Measurements from ENCODE around the gene CDT1. TPM values are rescaled to one million over a fixed set of nuclear protein-coding genes. Genes with fewer than 3 reads are reported as not detected.

The CDT1 gene
- total RNA-seq, 1 donor from 2014 or later, result 10.8 TPM

GRCh38 chr16:88792078-88792550 lies 11.5 kb upstream of the CDT1 start:
- H3K4me3 ChIP-seq, result no peak overlapping the region
- no peaks in the 10 kb centered on the region for H3K36me3 ChIP-seq
- H3K9me3 ChIP-seq, result no peaks in the 10 kb centered on the region
- H3K27me3 ChIP-seq, result no peaks in the 10 kb centered on the region
- no peak for DNase-seq (ENCODE audit: extremely low spot score in 2 of 2)
- H3K27ac ChIP-seq, result no peak overlapping the region
- intact Hi-C loops (cut with DNase I), result no loop called here
- TF ChIP-seq POLR2AphosphoS5 (IDR thresholded peaks at IDR 0.05; ENCODE audit: insufficient read depth in 1 of 2, low read depth in 1 of 2) (no peak), CTCF (IDR thresholded peaks at IDR 0.05) (no peak), POLR2A (IDR thresholded peaks at IDR 0.05) (no peak)
- H3K4me1 ChIP-seq, result no peaks in the 10 kb centered on the region

- no peak for DNase-seq (ENCODE audit: extremely low spot score in 2 of 2)
- Histone ChIP-seq H3K4me3 (no peak overlapping the region), H3K36me3 (no peaks in the 10 kb centered on the region), H3K27me3 (no peaks in the 10 kb centered on the region), H3K27ac (no peak overlapping the region), H3K4me1 (no peaks in the 10 kb centered on the region), H3K9me3 (no peaks in the 10 kb centered on the region)
- no peak for TF ChIP-seq POLR2AphosphoS5 (IDR thresholded peaks at IDR 0.05; ENCODE audit: insufficient read depth in 1 of 2, low read depth in 1 of 2)
- no peak for TF ChIP-seq POLR2A (IDR thresholded peaks at IDR 0.05)
- TF ChIP-seq CTCF (IDR thresholded peaks at IDR 0.05), result no peak
- intact Hi-C loops (cut with DNase I), result no loop called here
Measured at GRCh38 chr16:88792668-88793250, 10.8 kb upstream of the CDT1 start.

- Histone ChIP-seq H3K27me3 (no peaks in the 10 kb centered on the region), H3K9me3 (no peaks in the 10 kb centered on the region), H3K36me3 (no peaks in the 10 kb centered on the region), H3K4me1 (no peaks in the 10 kb centered on the region), H3K4me3 (no peak overlapping the region), H3K27ac (no peak overlapping the region)
- TF ChIP-seq POLR2A (IDR thresholded peaks at IDR 0.05) (no peak), POLR2AphosphoS5 (IDR thresholded peaks at IDR 0.05; ENCODE audit: insufficient read depth in 1 of 2, low read depth in 1 of 2) (no peak), CTCF (IDR thresholded peaks at IDR 0.05) (no peak)
- no peak for DNase-seq (ENCODE audit: extremely low spot score in 2 of 2)
- intact Hi-C loops (cut with DNase I), result no loop called here
Measured at GRCh38 chr16:88793251-88793954, 10.2 kb upstream of the CDT1 start.

- intact Hi-C loops (cut with DNase I), result no loop called here
- no peaks in the 10 kb centered on the region for H3K4me1 ChIP-seq
- no peak for DNase-seq (ENCODE audit: extremely low spot score in 2 of 2)
- no peaks in the 10 kb centered on the region for H3K36me3 ChIP-seq
- no peak for TF ChIP-seq CTCF (IDR thresholded peaks at IDR 0.05)
- TF ChIP-seq POLR2A (IDR thresholded peaks at IDR 0.05), result no peak
- TF ChIP-seq POLR2AphosphoS5 (IDR thresholded peaks at IDR 0.05; ENCODE audit: insufficient read depth in 1 of 2, low read depth in 1 of 2), result no peak
- no peak overlapping the region for H3K27ac ChIP-seq
- H3K27me3 ChIP-seq, result no peaks in the 10 kb centered on the region
- no peak overlapping the region for H3K4me3 ChIP-seq
- H3K9me3 ChIP-seq, result no peaks in the 10 kb centered on the region
Measured at GRCh38 chr16:88796278-88796677, 7.3 kb upstream of the CDT1 start.

DNA sequence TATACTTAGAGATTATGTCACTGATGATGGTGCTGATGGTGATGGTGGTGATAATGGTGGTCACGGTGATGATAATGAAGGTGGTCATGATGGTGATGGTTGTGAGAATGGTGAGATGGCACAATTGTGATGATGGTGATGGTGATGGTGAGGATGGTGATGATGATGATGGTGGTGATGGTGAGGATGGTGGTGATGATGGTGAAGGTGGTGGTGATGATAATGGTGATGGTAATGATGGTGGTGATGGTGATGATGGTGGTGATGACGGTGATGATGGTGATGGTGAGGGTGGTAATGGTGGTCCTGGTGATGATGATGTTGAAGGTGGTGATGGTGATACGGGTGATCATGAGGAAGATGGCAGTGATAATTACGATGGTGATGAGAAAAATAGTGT lies 5.5 kb upstream of the CDT1 start:
- no peak for DNase-seq (ENCODE audit: extremely low spot score in 2 of 2)
- no peak overlapping the region for H3K27ac ChIP-seq
- no peak overlapping the region for H3K4me3 ChIP-seq
- H3K27me3 ChIP-seq, result no peaks in the 10 kb centered on the region
- TF ChIP-seq POLR2AphosphoS5 (IDR thresholded peaks at IDR 0.05; ENCODE audit: insufficient read depth in 1 of 2, low read depth in 1 of 2) (no peak), CTCF (IDR thresholded peaks at IDR 0.05) (no peak), POLR2A (IDR thresholded peaks at IDR 0.05) (no peak)
- H3K36me3 ChIP-seq, result no peaks in the 10 kb centered on the region
- peaks cover 10% of the 10 kb centered on the region for H3K4me1 ChIP-seq
- H3K9me3 ChIP-seq, result no peaks in the 10 kb centered on the region
- intact Hi-C loops (cut with DNase I), result no loop called here

Measured in vagina (tissue), 2 donors.